ENCODE measurements around the gene S100A1. TPM values are rescaled to one million over a fixed set of nuclear protein-coding genes. Genes with fewer than 3 reads are reported as not detected.

The S100A1 gene
- polyA plus RNA-seq, 4 donors: 2.7 to 13.5 (median 3.5) TPM

DNA sequence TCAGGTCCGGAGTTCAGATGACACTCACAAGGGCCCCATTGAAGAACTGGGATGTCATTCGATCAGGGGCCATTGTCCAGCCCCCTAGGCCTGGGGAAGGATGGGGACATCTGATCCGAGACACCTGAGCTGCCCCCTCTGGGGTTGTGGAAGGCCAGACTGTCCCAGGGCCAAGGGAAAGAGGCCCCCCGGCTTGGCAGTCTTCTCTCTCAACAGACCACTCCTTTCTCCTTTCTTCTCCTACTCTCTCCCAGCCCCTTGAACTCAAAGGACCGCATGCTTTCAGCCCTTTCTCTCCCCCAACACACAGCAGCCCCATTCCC lies 1.1 kb downstream of the S100A1 start:
- Histone ChIP-seq H3K27me3 (ENCODE audit: control insufficient read depth in 3 of 3, insufficient read depth in 3 of 3, low read length in 3 of 3) (no peaks in the 10 kb centered on the region), H3K4me1 (ENCODE audit: control insufficient read depth in 3 of 3, insufficient read depth in 2 of 3, low read depth in 1 of 3, low read length in 2 of 3) (peaks cover 3 to 69% (median 3%) of the 10 kb centered on the region in 3 donors), H3K4me3 (ENCODE audit: low read depth in 1 of 3, low read length in 3 of 3) (no peak overlapping the region), H3K9me3 (ENCODE audit: control insufficient read depth in 2 of 2, insufficient read depth in 1 of 2, low read depth in 1 of 2, low read length in 1 of 2) (no peaks in the 10 kb centered on the region), H3K27ac (ENCODE audit: low read depth in 1 of 3, low read length in 2 of 3) (no peak overlapping the region), H3K36me3 (ENCODE audit: control insufficient read depth in 3 of 3, insufficient read depth in 2 of 3, low read depth in 1 of 3, low read length in 3 of 3) (peaks cover 0 to 14% (median 0%) of the 10 kb centered on the region in 3 donors)
- FAIRE-seq: no peak
- no peak for DNase-seq
- 69 to 80% (median 79%) methylated on average over 5 of the region's 5 CpGs for WGBS, 3 donors

DNA sequence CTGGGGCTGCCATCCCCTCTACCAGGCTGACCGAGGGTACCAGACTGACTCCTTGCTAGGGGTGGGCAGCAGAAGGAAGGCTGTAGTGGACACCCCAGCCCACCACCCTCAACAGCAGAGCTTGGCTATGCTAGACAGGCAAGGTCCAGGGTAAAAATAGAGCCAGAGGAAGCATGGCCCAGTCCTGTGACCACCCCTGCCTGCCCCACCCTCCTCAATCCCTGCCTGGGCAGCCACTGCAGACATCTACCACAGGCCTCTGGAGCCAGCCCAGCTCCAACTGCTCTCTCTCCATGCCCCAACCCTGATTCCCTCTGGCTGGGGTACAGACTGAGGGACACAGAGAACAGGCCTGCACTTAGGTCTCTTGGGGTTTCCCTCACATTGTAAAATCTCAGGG lies 1.7 kb downstream of the S100A1 start:
- FAIRE-seq: no peak
- 91 to 100% (median 100%) methylated on average over 1 of the region's 1 CpG for WGBS, 3 donors
- H3K4me1 ChIP-seq (ENCODE audit: control insufficient read depth in 3 of 3, insufficient read depth in 2 of 3, low read depth in 1 of 3, low read length in 2 of 3): peaks cover 3 to 69% (median 3%) of the 10 kb centered on the region in 3 donors
- H3K27ac ChIP-seq (ENCODE audit: low read depth in 1 of 3, low read length in 2 of 3): peak overlapping the region in 1 of 3 donors; percentile 6
- peaks cover 0 to 8% (median 0%) of the 10 kb centered on the region in 3 donors for H3K36me3 ChIP-seq (ENCODE audit: control insufficient read depth in 3 of 3, insufficient read depth in 2 of 3, low read depth in 1 of 3, low read length in 3 of 3)
- DNase-seq: no peak
- no peaks in the 10 kb centered on the region for H3K27me3 ChIP-seq (ENCODE audit: control insufficient read depth in 3 of 3, insufficient read depth in 3 of 3, low read length in 3 of 3)
- H3K4me3 ChIP-seq (ENCODE audit: low read depth in 1 of 3, low read length in 3 of 3): no peak overlapping the region
- H3K9me3 ChIP-seq (ENCODE audit: control insufficient read depth in 2 of 2, insufficient read depth in 1 of 2, low read depth in 1 of 2, low read length in 1 of 2): no peaks in the 10 kb centered on the region

DNA sequence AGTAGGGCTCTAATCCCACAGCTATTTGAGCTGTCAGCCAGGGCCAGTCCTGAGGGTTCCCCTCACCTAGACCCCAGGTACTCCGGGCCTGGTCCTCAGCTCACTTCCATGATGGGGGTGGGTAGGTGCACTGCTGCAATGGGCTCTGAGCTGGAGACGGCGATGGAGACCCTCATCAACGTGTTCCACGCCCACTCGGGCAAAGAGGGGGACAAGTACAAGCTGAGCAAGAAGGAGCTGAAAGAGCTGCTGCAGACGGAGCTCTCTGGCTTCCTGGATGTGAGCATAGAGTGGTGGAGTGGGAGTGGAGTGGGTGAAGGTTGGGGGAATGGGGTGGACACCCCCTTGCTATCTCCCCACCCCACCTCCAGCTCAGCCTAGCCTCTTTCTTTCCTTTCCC lies 2.1 kb downstream of the S100A1 start:
- Histone ChIP-seq H3K27ac (ENCODE audit: low read depth in 1 of 3, low read length in 2 of 3) (peak overlapping the region in 1 of 3 donors; percentile 62), H3K27me3 (ENCODE audit: control insufficient read depth in 3 of 3, insufficient read depth in 3 of 3, low read length in 3 of 3) (no peaks in the 10 kb centered on the region), H3K4me1 (ENCODE audit: control insufficient read depth in 3 of 3, insufficient read depth in 2 of 3, low read depth in 1 of 3, low read length in 2 of 3) (peaks cover 3 to 69% (median 3%) of the 10 kb centered on the region in 3 donors), H3K9me3 (ENCODE audit: control insufficient read depth in 2 of 2, insufficient read depth in 1 of 2, low read depth in 1 of 2, low read length in 1 of 2) (no peaks in the 10 kb centered on the region), H3K4me3 (ENCODE audit: low read depth in 1 of 3, low read length in 3 of 3) (no peak overlapping the region), H3K36me3 (ENCODE audit: control insufficient read depth in 3 of 3, insufficient read depth in 2 of 3, low read depth in 1 of 3, low read length in 3 of 3) (peaks cover 0 to 7% (median 0%) of the 10 kb centered on the region in 3 donors)
- WGBS, 3 donors: 86 to 89% (median 88%) methylated on average over 7 of the region's 7 CpGs
- DNase-seq (no peak), FAIRE-seq (no peak)

DNA sequence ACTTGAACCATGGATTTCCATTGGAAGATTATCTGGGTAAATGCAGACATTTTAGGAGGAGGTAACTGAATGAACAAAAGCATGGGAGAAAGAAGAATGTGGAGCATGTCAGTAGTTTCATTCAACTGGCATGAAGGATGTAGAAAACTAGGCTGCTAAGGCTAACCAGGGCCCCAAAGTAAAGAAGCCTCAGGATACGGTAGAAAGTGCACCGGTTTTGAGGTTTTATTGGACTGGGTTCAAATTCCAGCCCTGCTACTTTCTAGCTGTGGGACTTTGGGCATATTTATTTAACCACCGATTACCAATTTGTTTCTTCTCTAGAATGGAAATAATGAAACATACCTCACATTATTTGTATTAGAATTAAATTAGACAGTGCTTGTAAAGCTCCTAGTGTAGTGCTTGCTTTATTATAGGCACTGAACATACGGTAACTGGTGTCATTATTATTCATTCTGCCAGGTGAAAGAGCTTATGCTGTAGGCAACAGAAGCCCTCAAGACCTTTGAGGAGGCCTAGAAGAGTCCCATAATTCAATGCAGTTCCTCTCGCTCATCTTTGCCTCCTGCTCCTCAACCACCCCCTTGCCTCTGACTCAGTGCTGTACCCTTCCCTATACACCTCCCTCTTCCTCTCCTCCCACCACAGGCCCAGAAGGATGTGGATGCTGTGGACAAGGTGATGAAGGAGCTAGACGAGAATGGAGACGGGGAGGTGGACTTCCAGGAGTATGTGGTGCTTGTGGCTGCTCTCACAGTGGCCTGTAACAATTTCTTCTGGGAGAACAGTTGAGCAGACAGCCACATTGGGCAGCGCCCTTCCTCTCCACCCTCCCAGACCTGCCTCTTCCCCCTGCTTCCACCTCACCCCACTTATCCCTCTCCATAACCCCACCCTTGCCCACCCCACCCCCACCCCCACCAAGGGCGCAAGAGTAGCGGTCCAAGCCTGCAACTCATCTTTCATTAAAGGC lies 3.1 kb downstream of the S100A1 start:
- H3K9me3 ChIP-seq (ENCODE audit: control insufficient read depth in 2 of 2, insufficient read depth in 1 of 2, low read depth in 1 of 2, low read length in 1 of 2): no peaks in the 10 kb centered on the region
- H3K36me3 ChIP-seq (ENCODE audit: control insufficient read depth in 3 of 3, insufficient read depth in 2 of 3, low read depth in 1 of 3, low read length in 3 of 3): peaks cover 0 to 12% (median 4%) of the 10 kb centered on the region in 3 donors
- DNase-seq (peak; percentile 66 to 67), FAIRE-seq (no peak)
- peak overlapping the region in 2 of 3 donors; percentile 40 to 62 for H3K27ac ChIP-seq (ENCODE audit: low read depth in 1 of 3, low read length in 2 of 3)
- peaks cover 4 to 72% (median 7%) of the 10 kb centered on the region in 3 donors for H3K4me1 ChIP-seq (ENCODE audit: control insufficient read depth in 3 of 3, insufficient read depth in 2 of 3, low read depth in 1 of 3, low read length in 2 of 3)
- H3K27me3 ChIP-seq (ENCODE audit: control insufficient read depth in 3 of 3, insufficient read depth in 3 of 3, low read length in 3 of 3): no peaks in the 10 kb centered on the region
- WGBS, 3 donors: 58 to 73% (median 65%) methylated on average over 10 of the region's 10 CpGs
- H3K4me3 ChIP-seq (ENCODE audit: low read depth in 1 of 3, low read length in 3 of 3): no peak overlapping the region

DNA sequence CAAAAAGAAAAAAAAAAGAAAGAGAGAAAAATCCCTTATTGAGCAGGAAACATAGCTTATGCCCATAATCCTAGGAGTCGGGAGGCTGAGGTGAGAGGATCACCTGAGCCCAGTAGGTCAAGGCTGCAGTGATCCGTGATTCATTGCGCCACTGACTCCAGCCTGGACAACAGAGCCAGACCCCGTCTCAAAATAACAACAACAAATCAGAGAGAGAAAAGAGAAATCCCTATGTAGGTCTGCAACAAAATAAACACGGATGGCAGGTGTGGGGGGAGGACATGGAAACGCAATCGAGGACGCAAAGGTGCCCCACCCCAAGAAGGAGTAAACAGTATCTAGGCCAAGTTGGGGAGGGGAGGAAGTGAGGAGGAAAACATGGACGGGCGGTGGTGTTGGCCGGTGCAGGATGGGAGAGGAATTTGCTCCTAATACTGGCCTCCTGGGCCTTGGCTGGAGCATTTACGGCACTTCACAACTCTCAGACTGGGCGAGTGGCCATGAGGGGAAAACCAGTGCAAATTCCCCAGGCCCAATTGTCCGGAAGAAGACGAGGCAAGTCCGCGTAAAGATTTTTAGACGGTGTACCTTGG lies 5.0 kb downstream of the S100A1 start:
- WGBS, 3 donors: 37 to 59% (median 44%) methylated on average over 18 of the region's 18 CpGs
- H3K27me3 ChIP-seq (ENCODE audit: control insufficient read depth in 3 of 3, insufficient read depth in 3 of 3, low read length in 3 of 3): no peaks in the 10 kb centered on the region
- H3K9me3 ChIP-seq (ENCODE audit: control insufficient read depth in 2 of 2, insufficient read depth in 1 of 2, low read depth in 1 of 2, low read length in 1 of 2): no peaks in the 10 kb centered on the region
- H3K4me1 ChIP-seq (ENCODE audit: control insufficient read depth in 3 of 3, insufficient read depth in 2 of 3, low read depth in 1 of 3, low read length in 2 of 3): peaks cover 6 to 65% (median 7%) of the 10 kb centered on the region in 3 donors
- H3K4me3 ChIP-seq (ENCODE audit: low read depth in 1 of 3, low read length in 3 of 3): peak overlapping the region in 1 of 3 donors; percentile 82
- peaks cover 3 to 27% (median 10%) of the 10 kb centered on the region in 3 donors for H3K36me3 ChIP-seq (ENCODE audit: control insufficient read depth in 3 of 3, insufficient read depth in 2 of 3, low read depth in 1 of 3, low read length in 3 of 3)
- peak overlapping the region in 2 of 3 donors; percentile 98 to 100 for H3K27ac ChIP-seq (ENCODE audit: low read depth in 1 of 3, low read length in 2 of 3)
- FAIRE-seq (no peak), DNase-seq (peak in 1 of 2 donors; percentile 69)

DNA sequence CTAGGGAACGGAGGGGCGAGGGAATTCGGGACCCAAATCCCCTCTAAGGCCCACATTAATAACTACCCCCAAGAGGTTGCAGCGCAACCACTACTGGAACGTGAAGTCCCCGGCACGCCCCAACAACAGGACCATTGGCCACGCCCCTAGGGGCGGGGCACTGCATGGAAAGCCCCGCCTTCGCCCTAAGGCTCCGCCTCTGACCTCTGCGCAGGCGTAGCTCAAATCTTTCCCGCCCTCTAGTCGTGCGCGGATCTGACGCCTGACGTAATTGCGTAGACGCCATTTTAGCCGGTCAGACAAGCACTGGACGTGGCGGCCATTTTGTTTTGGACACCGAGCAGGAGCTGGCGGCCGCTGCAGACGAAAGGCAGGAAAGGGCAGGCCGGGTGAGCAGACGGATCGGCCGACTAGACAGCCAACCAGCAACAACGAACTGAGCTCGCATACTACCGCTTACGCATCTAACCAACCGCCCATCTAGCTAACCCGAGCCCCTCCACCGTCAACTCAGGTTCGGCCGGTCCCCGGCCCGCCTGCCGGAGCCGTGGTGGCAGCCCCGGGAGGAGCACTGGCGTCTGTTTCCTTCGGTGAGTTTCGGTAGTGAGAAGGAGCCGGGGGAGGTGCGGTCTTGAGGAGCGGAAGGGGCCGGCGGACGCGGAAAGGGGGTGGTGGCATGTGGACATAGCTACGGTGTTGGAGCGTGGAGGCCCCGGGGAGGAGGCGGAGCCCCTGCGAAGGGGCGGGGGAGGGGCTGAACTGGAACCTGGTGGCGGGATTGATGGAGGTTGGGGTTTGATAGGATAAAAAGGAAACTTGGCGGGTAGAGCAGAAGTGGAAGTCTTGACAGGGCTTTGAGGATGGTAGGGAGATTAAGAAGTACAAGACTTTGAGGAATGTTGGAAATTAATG lies 5.8 kb downstream of the S100A1 start, which contains the start of gene CHTOP:
Gene CHTOP (plus strand): TSS at position 313 of the 912 bp plus-strand sequence. CDS start 2,523 bp downstream, outside the sequence.
- Histone ChIP-seq H3K4me1 (ENCODE audit: control insufficient read depth in 3 of 3, insufficient read depth in 2 of 3, low read depth in 1 of 3, low read length in 2 of 3) (peaks cover 6 to 60% (median 7%) of the 10 kb centered on the region in 3 donors), H3K27ac (ENCODE audit: low read depth in 1 of 3, low read length in 2 of 3) (peak within 1 kb of the TSS; percentile 94 to 100 (median 98)), H3K9me3 (ENCODE audit: control insufficient read depth in 2 of 2, insufficient read depth in 1 of 2, low read depth in 1 of 2, low read length in 1 of 2) (no peaks in the 10 kb centered on the region), H3K36me3 (ENCODE audit: control insufficient read depth in 3 of 3, insufficient read depth in 2 of 3, low read depth in 1 of 3, low read length in 3 of 3) (peaks cover 7 to 32% (median 10%) of the 10 kb centered on the region in 3 donors), H3K27me3 (ENCODE audit: control insufficient read depth in 3 of 3, insufficient read depth in 3 of 3, low read length in 3 of 3) (no peaks in the 10 kb centered on the region), H3K4me3 (ENCODE audit: low read depth in 1 of 3, low read length in 3 of 3) (peak within 1 kb of the TSS; percentile 66 to 82 (median 74))
- peak; percentile 99 for DNase-seq
- FAIRE-seq: no peak
- 2 to 4% (median 3%) methylated on average over 64 to 65 of the region's 65 CpGs for WGBS, 3 donors

DNA sequence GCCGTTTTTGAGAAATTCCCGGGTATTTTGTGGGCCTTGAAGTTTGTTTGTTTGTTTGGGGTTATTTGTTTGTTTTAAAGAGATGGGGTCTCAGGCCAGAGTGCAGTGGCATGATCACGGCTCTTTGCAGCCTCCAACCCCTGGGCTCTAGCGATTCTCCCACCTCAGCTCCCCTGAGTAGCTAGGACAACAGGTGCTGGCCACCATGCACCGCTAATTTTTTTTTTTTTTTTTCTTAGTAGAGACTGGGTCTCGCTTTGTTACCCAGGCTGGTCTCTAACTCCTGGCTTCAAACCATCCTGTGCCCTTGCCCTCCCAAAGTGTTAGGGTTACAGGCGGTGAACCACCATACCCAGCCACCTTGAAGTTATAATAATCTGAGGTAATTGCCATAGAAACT lies 7.6 kb downstream of the S100A1 start:
- Histone ChIP-seq H3K4me1 (ENCODE audit: control insufficient read depth in 3 of 3, insufficient read depth in 2 of 3, low read depth in 1 of 3, low read length in 2 of 3) (peaks cover 6 to 43% (median 7%) of the 10 kb centered on the region in 3 donors), H3K27ac (ENCODE audit: low read depth in 1 of 3, low read length in 2 of 3) (no peak overlapping the region), H3K27me3 (ENCODE audit: control insufficient read depth in 3 of 3, insufficient read depth in 3 of 3, low read length in 3 of 3) (no peaks in the 10 kb centered on the region), H3K4me3 (ENCODE audit: low read depth in 1 of 3, low read length in 3 of 3) (no peak overlapping the region), H3K36me3 (ENCODE audit: control insufficient read depth in 3 of 3, insufficient read depth in 2 of 3, low read depth in 1 of 3, low read length in 3 of 3) (peaks cover 10 to 49% (median 13%) of the 10 kb centered on the region in 3 donors), H3K9me3 (ENCODE audit: control insufficient read depth in 2 of 2, insufficient read depth in 1 of 2, low read depth in 1 of 2, low read length in 1 of 2) (no peaks in the 10 kb centered on the region)
- WGBS, 3 donors: 80 to 86% (median 86%) methylated on average over 7 of the region's 7 CpGs
- DNase-seq: no peak
- no peak for FAIRE-seq
